ENCODE data around the gene KPNA3.
"Not testable (repeated sequence)": the region's sequence is repeated elsewhere in the genome, so short reads cannot be mapped to it uniquely, and the experiment has no call there.

The KPNA3 gene

GRCh38 chr13:49740870-49741269, 51.6 kb downstream of the KPNA3 start:
- no peak for DNase-seq

- DNase-seq = no peak
Observed at GRCh38 chr13:49739498-49740187, 52.8 kb downstream of the KPNA3 start.

DNA sequence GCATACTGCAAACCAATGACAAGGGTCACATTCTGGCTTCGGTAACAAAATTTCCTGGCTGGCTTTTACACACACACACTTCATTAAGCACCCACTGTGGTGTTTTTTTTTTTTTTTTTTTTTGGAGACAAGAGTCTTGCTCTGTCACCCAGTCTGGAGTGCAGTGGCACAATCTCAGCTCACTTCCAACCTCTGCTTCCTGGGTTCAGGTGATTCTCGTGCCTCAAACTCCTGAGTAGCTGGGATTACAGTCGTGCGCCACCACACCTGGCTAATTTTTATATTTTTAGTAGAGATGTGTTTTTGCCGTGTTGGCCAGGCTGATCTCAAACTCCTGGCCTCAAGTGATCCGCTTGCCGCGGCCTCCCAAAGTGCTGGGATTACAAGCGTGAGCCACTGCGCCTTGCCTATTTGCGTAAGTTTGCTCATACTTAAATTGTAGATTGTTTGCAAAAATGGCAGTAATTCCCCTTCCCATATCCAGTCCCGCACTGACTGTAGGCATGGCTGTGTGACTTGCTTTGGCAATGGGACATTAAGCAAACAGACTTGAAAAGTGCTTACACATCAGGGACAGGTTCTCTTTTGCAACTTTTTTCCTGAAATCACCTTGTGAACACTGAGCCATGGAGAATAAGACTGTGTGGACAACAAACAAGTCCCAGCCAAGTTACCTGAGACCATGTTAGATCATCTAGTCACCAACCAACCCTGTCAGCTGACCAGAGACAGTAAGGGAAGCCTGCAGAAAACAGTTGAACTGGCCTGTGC, 59.1 kb downstream of the KPNA3 start:
- no peak for DNase-seq

GRCh38 chr13:49731766-49732165, 60.7 kb downstream of the KPNA3 start:
- no peak for DNase-seq

DNA sequence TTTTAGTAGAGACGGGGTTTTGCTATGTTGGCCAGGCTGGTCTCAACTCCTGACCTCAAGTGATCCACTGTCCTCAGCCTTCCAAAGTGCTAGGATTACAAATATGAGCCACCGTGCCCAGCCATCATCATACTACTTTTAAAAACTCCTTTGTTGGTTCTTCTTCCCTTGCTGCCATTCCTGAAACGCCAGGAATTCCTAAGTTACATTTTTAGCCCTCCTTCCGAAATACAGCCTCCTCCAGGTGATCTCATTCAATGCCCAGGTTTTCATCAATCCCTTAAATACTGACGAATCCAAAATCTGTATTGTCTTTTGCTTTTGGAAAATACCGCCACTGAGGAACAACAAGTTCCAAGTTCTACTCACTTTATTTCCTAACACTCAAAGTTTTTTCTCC, 75.9 kb downstream of the KPNA3 start:
- no peak for DNase-seq

DNA sequence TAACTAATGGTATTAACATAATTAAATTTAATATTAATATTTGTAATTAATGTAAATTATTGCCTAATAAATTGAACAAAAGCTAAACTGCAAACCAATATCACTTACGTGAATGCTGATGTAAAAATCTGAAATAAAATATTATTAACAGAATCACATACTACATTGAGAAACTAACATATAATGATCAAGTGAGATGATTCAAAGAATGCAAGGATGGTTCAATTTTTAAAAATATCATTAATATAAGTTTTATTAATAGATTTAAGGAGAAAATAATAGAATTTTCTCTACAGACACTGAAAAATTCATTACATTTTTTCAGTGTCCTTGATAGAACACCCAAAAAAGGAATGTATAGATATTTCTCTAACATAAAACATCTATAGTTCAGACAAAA, 77.7 kb downstream of the KPNA3 start:
- DNase-seq = no peak

DNA sequence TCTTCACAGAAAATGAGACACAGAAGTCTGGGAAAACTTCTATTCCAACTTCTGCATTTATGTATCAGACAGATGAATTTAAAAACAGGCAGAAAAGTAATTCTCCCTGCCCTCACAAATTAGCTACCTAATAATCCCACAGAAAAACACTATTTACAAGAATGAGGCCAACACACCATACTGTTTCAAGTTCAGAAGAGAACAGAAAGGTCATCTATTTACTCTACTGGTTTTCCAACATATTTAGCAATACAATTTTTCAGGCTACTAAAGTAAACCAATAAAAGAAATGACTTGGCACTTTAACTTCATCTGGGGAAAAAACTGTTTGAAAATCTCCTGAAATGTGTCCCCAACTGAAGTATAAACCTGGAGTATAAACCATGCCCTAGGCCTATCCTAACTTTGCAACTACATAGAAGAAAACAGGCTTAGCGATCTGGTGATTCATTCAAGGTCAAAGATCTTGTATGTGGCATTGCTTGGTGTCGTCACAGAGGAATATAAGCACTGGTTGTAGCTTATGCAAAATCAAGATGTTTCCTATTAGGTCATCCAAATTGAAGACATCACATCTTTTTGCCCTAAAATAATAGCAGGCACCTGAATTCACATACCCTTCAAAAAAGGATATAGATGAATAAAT, 81.1 kb downstream of the KPNA3 start:
- DNase-seq = no peak

- not testable (repeated sequence) for DNase-seq
Observed at GRCh38 chr13:49704264-49704663, 88.2 kb downstream of the KPNA3 start.

- DNase-seq = no peak
Observed at GRCh38 chr13:49701491-49701890, 91.0 kb downstream of the KPNA3 start.

- DNase-seq = no peak
Observed at GRCh38 chr13:49697468-49697867, 95.0 kb downstream of the KPNA3 start.

DNA sequence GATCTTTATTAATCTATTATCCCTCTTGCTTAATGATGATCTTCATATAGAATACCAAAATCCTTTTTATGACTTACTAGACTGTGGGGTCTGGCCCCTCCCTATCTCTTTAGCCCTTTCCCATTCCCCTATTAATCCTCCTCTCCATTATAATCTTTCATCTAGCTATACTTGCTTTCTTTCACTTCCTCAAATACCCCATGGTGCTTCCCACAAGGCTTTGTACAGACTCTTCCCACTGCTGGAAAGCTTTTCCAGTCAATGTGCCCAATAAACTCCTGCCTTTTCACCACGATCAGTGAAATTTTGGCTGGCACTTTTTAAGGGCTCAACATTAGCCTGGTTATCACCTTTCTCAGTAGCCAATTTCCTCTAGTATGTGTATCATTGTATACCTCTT, 98.0 kb downstream of the KPNA3 start:
- DNase-seq = no peak

DNA sequence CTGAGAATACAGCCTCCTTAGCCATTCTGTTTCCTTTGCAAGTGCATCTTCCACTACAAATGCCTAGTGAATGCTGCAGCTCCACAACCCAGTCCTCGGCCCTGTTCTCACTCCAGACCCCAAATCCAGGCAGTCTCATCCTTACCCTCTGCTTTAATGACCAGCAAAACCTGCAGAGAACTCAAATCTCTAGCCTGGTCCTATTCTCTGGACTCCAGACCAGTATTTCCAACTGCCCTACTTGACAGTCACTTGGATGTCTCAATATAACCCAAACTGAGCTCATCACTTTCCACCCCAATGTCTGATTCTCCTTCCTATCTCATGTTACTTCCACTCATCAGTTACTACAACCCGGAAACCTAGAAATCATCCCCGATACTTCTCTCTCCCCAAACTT, 98.6 kb downstream of the KPNA3 start:
- no peak for DNase-seq

GRCh38 chr13:49693191-49693733, 99.2 kb downstream of the KPNA3 start:
- DNase-seq = no peak

DNA sequence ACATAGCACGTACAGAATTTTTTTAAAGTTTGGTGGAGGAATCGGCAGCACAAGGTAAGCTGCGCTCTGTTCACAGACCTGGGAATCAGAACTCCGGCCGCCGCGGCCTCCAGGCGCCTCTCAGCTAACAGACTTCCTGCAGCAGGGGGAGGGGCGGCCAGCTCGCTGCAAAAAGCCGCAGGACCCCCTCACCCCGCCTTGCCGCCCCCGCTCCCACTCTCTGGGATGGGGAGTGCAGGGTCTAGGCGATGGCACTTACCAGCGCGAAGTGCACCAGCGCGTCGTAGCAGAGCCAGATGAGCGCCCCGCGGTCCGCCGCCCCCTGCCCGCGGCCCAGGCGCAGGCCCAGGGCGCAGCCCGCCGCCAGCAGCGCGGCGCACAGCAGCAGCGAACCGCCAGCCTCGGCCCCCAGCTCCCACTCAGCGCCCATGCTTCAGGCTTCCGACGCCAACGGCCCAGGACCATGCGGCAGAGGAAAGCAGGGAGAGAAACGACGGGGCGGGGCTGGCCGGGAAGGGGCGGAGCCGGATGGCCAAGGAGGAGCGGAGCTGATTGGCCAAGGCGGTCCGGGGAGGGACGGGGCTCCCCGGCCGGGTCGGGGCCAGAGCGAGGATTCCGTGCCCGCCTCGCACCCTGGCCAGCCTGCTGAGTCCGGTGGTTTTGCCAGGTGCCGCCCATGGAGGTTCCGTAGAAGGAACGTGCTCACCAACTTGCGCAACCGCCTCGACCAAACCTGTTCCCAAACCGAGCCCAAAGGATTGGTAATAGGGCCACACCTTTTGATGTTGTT, 101.3 kb downstream of the KPNA3 start, which contains the start of gene EBPL:
Gene EBPL, minus strand, starts transcription at position 492 of the 790 bp plus-strand sequence. Its CDS starts 62 bp downstream, at position 430.
- DNase-seq = peak; percentile 89 to 98

DNA sequence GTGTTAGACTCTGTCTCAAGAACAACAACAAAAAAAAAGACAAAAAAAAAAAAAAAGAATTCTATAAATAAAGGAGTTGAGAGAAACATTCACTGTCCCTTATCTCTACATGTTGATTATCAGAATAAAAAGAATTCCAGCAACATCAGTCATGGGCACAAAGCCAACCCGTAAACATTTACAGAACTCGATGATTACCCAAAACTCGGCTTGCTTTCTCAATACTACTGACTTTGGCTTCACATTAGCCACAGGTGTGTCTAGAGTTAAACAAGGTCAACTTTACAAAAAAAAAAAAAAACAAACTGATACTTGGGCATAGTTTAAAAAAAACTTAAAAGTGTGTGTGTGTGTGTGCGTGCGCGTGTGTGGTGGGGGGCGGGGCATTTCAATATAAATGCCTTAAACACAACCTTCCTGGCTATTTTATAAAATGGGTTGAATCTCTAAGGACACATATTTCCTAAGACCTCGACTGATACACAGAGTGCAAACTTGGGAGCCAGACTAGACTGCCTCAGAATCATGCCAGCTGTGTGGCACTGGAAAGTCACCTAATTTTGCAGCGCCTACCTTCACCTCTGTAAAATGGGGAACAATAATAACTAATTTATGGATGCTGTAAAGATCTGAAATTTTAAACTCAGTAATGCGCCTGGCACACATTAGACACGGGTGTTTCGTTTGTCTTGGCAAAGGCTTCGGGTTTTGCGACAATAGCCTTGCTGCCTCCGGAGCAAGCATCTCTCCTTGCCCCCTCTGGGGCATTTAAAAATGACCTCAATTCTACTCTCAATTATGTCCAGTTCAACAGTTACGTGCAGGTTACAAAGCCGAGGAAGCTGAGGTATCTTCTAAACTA, 102.1 kb downstream of the KPNA3 start:
- DNase-seq = peak in 1 of 2 experiments; percentile 78

DNA sequence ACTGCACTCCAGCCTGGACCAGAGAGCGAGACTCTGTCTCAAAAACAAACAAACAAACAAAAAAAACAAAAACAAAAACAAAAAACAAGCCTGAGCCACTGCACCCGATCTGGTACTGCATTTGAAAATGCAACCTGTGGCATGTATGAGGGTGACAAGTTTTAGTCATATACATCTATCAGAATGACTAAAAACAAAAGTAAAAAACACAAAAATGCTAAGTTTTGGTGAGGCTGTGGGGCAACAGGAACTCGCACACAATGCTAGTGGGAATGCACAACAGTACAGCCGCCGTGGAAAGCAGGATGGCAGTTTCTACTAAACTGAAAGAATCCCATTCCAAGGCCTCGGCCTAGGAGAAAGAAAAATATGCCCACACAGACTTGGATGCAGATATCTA, 109.0 kb downstream of the KPNA3 start:
- no peak for DNase-seq

GRCh38 chr13:49681842-49682435, 110.5 kb downstream of the KPNA3 start:
- peak; percentile 87 to 90 for DNase-seq

GRCh38 chr13:49679246-49679645, 113.2 kb downstream of the KPNA3 start:
- DNase-seq = no peak

DNA sequence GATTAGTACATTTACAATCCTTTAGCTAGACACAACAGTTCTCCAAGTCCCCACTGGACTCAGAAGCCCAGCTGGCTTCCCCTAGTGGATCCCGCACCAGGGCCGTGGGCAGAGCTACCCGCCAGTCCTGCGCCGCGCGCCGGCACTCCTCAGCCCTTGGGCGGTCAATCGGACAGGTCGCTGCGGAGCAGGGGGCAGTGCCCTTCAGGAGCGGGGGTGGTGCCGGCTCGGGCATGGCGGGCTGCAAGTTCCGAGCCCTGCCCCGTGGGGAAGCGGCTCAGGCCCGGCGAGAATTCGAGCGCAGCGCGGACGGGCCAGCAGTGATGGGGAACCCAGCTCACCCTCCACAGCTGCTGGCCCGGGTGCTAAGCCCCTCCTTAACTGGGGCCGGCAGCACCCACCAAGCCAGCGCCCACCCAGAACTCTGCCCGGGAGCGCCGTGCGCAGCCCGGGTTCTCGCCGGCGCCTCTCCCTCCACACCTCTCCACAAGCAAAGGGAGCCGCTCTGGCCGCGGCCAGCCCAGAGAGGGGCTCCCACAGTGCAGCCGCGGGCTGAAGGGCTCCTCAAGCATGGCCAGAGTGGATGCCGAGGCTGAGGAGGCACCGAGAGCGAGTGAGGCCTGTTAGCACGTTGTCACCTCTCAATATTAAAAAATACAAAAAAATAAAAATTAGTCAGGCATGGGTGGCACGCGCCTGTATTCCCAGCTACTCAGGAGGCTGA, 114.1 kb downstream of the KPNA3 start:
- DNase-seq = no peak

DNA sequence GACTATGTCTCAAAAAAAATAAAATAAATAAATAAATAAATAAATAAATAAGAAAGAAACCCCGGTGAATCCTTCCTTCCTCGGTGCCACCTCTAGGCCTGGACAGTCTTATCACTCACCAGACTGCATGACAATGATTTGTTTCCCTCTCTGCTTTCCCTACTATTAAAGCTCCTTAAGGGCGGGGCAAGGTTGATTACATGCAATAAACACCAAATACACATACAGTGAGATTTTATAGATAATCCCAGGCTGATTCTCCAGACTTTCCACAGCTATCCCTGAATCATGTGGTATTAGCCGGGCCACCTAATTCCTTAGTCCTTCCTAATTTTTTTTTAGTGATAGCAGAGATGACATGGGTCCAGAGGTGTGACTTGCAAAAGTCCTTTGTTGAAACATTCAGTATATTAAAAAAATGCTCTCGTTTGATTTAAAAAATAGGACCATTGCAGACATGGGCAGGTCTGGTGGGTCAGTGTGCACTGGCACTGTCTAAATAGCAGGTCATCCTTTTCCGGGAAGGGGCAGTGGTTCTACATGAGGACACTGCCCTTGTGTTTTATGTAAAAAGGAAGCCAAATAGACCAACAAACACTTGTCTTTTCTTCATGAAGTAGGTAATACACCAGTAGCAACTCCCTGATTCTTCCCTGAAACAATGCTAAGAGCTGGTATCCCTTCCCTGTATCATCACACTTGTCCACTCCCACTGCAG, 115.7 kb downstream of the KPNA3 start:
- no peak for DNase-seq
